Measurements from ENCODE around the gene RASGRP1.

Gene RASGRP1

DNA sequence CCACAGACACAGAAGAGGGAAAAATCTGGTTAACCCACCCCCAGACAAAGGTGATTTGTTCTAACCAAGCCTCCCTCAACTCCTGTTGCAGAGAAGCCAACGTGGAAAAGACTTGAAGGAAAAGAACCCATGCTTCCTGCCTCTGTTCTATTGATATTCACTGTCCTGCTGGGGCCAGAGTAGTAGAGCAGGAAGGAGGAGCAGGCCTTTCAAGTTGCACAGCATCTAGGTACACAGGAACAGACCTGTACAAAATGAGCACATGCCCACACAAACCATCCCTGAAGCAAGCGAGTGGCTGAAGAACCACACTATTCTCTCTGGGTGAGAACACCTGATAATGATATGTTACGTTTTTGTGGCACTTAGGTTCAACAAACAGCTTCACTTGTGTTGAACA is 29.9 kb downstream of the RASGRP1 start:
- no peak for DNase-seq

DNA sequence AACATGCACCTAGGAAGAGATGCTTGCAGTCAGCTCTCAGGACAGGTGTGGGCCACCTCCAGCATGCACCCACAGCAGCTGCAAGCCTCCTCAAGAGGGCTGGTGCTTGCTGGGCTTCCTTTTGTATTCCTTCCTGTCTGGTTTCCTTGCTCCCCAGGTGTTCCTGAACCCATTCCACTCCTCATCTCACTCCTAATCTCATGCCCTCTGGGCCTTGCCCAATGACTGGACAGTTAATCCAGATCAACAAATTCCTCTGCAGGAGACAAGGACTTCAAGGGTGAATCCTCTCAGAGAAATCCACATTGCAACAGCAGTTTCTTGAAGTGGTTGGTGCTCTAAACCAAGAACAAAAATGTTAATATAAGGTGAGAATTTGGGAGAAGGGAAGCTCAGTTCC is 30.7 kb downstream of the RASGRP1 start:
- no peak for DNase-seq

DNA sequence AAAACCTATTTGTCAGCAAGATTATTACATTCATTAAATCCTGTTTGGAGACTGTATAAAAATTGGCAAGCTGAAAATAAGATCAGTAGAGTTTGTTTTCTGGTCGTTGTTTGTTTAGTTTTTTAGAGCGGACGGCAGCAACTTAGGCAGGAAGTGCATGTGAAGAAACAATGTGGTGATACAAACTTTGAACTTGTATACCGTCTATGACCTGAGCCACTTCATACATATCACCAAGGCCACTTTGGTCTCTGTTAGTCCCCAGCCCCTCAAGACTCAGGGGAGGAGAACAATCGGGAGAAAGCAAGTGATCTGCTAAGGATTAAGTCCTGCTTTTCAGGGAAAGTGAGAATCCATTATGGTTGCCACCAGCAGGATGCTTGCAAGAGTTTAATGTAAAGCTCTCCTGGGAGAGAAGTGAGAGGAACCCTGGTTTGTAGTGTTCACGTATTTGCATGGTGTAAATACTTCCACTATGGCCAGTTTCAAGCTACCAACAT is 31.1 kb downstream of the RASGRP1 start:
- no peak for DNase-seq

DNA sequence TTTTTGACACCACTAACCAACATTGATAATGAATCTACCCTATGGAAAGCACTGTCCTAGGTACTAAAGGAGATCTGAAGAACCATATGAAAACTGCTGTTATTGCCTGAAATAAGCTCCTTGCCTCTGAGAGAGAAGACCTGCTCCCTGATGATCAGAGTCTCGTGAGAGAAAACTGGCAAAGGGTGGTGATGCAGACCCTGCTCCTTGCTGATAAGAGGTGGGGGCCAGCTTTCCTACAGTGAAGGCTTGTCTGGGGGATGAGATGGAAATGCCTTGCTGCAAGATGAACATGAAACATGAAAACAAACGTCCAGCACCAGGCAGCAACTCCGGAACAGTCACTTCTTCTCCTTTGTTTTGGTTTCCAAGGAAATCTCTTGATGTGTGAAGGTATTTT is 31.9 kb downstream of the RASGRP1 start:
- no peak for DNase-seq

DNA sequence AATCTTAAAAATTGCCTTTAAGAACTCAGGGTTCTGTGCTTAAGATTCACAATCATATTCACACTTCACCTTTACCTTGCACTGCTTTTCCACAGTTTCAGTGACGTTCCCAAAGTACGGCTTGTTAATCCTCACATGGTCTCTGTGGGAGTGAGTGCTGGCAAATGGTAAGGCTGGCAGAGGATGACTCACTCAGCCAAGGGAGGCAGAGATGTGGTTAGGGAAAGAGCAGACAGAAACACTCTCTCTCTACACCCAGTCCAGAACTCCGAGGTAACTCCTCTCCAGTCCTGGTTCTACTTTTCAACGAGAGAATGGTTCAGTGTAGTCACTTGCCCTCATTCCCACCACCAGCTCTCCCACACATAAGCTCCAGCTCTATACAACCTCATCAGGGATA is 33.1 kb downstream of the RASGRP1 start:
- DNase-seq: no peak

DNA sequence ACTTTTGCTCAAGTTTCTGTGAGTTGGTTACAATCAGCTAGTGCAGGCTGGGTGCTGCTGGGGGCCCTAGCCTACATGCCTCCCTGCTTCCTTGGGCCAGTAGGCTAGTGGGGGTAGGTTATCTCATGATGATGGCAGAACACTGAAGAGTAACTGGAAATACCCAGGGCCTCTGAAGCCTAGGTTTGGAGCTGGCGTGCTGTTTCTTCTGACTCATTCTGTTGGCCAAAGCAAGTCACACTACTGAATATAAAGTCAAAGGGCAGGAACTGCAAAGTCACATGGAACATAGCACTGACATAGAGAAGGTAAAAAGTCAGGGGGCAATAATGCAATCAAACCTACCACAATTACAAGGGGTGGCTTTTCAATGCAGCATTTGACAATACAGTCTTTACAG is 34.5 kb downstream of the RASGRP1 start:
- no peak for DNase-seq

DNA sequence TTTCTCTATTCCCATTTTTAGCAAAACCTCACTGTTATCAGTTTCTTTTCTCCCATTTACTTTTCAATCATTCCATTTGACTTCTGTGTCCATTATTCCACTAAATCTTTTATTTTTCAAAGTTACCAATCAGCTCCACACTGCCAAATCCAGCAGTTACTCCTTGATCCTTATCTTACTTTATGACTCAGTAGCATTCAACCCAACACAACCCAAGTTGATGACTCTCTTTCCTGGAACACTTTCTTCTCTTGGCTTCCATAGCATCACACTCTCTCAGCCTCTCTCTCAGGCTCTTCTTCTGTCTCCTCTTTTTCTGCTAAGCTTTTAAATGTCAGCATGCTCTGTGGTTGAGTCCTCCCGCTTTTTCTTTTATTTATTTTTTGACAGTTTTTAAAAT is 36.3 kb downstream of the RASGRP1 start:
- no peak for DNase-seq

DNA sequence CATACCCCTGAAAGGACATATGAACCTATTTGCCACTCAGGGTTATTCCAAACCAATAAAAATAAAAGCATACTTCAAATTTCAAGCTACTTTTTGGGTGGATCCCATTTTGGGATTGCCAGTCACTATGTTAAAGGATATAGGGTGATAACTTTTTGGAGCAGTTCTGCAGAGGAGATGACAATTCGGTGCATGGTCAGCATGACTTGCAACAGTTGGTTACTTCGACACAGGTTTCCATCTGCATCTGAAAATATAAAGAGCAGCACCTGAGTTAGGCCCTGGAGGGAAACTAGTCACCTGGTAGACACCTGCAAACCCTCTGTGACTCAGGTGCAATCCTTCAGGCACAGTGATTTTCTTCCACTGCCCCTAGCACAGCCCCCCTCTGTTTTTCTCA is 38.5 kb downstream of the RASGRP1 start:
- no peak for DNase-seq

DNA sequence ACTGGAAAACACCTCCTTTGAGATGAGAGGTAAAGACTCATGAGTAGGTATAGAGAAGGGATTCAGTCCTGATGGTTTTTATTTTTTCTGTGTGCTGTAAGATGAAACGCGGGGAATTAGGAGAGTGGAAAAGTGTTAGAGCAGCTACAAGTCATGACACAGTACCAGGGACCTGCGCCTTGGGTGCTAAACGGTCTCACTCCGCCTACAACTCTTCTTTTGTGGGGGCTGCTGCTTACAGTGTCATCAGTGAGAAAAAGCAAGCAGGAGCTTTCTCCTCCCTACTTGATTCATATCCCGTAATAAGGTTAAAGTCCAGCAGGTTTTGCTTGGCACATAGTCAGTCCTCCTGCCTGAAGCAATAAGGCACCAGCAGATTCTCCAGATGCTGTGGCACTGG is 39.1 kb downstream of the RASGRP1 start:
- DNase-seq: no peak

DNA sequence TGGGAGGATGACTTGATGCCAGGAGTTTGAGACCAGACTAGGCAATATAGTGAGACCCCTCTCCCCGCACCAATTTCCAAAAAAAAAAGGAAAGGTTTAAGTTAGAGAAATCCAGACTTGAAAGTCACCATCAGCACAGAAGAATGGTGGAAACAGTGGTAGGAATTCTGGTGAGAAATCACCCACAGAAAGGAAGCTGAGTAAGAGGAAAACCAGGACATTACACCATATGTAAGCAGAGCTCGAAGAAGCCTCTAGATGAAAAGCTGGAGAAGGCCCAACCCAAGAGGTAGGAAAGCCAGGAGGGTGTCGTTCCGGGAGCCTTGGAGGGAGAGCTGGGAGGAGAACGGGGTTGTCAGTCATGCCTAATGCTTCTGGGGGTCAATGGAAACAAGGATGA is 40.5 kb downstream of the RASGRP1 start:
- DNase-seq: no peak

DNA sequence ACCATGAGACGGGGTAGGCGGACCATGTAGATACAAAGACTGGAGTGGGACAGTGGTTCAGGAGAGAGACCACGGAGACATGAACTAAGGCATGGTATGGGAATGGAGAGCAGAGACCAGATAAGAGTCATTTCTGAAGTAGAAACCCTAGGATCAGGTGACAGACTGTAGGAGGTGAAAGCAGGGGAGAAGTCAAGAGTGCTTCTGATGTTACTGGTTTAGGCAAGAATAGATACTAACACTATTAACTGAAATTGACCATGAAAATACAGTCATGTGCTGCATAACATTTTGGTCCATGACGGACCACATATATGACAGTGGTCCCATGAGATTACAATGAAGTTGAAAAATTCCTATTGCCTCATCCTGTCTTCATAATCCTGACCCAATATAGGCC is 41.7 kb downstream of the RASGRP1 start:
- no peak for DNase-seq

DNA sequence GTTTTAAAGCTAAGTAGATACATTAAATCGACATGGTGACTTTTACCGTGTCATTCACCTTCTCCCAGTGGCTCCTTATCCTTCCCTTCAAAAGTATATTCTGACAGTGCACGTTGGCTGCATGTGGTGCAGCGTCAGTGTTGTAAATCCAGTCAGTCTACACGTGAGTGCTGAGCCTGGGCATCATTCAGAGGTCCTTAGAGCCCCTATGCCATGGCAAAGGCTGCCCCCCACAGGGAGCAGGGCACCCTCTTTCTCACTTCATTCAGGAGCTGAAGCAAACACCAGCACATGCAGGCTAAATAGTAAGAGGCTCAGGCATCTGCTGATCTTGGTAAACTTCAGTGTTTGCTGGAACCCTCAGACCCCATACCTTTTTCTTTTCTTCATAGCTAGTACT is 43.3 kb downstream of the RASGRP1 start:
- peak; percentile 33 for DNase-seq

DNA sequence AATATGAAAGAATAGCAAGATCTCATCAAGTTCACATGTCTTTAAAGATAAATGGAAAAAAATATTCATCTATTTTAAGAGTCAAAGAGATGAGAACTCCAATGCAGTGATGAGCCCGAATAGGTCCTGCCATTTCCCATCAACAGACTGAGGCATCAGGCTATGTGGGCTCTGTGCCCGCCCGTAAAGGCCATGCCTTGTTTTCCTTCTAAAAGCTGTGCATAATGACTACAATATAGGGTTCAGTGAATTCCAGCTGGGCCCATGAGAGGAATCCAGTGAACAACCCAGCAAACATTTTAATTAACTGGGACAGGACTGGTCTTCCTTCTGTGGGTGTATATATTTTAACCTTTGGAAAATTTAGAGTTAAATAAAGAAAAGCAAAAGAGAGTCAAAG is 44.6 kb downstream of the RASGRP1 start:
- DNase-seq: peak; percentile 62

DNA sequence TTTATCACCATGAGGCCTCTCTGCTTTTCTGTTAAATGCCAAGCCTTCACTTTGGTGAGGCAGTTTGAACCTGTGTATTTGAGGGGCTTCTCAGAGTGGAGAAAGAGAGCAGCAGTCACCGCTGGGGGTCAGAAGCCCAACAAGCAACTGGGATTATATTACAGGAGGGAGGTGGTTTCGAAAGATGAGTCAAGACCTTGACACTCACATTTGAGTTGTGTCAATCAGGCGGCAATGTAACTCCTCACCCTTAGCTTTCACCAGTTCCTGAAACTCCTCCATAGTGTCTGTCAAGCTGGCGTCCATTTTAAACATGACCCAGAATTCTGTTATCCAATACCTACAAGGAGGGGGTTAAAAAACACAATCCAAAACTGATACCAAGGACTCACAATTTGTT is 46.5 kb downstream of the RASGRP1 start:
- no peak for DNase-seq

DNA sequence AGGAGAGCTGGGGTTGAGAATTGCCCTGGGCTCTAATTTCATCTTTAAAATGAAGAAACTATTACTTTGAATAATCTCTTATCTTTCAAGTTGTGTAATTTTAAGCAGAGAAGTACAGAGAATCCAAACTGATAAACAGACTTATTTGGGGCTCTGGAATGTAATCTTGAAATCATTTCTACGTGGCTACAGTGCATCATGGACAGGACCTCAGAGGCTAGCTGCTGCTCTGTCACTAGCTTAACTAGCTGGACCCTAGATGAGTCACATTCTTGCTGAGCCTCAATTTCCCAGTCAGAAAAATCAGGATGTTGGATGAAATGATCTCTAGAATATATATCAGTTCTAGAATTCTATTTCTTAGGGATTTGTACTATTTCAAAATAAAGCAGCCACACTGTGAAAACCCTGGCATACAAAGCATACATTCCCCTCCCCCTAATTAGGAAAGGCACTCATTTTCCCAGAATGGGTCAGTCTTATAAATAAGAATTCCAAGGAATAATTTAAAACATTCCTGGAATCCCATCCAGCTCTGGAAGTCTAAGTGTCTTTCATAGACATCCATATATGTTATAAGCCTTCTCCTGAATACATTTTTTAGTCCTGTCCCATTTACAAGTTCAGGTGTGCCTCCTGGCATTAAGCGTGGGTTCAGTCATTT is 47.2 kb downstream of the RASGRP1 start:
- no peak for DNase-seq

DNA sequence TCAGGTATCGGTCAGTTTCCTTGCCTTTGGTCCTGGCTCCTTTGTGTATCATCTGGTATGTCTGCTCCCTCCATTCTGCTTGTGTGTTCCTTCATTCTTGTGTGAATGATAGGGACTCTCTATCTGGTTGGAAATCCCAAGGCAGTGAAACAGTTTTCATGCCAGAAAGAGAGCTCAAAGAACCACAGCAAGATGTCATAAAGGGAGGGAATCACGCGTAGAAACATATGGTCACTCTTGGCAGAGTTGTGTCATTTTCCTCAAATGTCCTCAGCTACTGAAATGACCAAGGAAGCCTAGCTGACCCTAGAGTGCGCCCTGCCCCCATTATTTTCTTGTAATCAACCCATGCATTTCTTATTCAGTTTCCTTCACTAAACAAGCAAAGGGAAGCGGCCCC is 48.0 kb downstream of the RASGRP1 start:
- DNase-seq: no peak

DNA sequence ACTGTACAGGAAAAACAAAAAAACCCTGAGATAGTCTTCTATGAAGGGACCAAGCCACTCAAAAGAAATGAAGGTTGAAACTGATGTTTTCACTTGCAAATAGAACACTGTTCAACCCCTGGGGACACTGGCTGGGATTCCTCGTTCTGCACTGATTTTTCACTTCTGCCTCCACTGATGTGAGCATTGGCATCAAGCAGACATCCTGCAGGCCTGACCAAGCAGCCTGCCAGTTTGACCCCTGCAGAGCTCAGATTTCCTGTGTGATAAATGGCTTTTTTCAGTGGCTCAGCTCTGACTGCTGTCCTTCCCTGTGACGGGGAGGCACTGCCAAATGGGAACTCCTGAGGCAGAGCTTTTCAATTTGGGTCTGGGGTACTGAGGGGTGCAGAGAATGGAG is 50.0 kb downstream of the RASGRP1 start:
- DNase-seq: peak; percentile 40

DNA sequence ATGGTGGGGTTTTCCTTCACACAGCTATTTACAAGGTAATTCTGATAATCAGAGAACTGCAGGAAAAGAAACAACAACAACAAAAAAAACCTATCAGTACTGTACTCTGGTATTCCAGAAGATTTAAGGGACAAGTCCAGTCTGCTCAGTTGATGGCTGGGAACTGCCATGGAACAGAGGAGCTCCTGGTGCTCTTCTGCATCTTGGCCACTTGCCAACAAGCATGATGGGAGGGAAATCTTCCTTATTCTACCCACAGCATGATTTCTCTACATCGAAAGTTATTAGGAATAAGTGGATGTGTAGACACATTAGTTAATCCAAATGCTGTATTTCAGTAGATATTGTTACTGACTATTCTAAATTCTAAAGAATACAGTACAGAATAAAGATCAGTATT is 51.7 kb downstream of the RASGRP1 start:
- DNase-seq: no peak

DNA sequence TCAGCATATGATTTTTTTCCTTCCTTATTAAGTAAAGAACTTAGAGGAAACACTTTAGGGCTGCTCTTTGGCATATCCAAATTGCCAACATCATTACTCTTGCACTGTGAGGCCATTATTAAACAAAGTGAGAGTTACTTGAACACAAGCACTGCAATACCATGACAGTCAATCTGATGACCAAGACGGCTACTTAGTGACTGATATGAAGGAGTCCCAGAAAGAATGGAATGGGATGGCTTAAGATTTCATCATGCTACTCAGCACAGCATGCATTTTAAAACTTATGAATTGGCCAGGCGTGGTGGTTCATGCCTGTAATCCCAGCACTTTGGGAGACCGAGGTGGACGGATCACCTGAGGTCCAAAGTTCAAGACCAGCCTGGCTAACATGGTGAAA is 55.5 kb downstream of the RASGRP1 start:
- DNase-seq: no peak

DNA sequence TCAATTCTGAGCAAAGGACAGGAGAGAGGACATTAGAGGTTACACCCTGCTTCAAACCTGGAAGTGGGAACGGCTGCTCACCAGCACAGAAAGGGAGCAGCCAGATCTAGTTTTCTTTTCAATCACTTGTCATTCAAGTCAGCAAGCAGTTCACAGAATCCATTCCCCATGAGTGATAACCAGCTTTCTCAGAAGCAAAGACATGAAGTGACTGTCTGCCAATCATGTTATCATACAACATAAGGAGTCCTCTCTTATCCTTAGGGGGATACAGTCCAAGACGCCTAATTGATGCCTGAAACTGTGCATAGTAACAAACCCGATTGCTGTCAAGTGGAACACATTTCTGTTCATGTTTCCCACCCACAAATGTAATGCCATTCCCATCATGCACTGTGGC is 56.0 kb downstream of the RASGRP1 start:
- no peak for DNase-seq

DNA sequence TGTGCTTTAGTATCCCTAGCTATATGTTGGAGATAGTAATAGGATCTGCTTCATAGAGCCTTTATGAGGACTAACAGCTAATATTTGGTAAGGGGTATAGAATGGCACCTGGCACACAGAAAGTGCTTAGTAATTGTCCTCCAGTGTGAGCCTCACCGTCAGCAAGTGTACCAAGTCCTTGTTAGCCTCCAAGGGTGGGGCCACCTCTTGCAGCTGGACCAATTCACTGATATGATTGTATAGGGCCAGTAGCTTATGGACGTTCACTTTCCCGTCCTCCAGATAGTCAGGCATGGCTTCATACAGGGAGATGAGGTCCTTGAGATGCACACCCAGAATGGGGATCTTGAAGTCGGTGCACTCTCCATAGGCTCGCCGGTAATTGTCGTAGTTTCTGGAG is 57.0 kb downstream of the RASGRP1 start:
- DNase-seq: no peak

DNA sequence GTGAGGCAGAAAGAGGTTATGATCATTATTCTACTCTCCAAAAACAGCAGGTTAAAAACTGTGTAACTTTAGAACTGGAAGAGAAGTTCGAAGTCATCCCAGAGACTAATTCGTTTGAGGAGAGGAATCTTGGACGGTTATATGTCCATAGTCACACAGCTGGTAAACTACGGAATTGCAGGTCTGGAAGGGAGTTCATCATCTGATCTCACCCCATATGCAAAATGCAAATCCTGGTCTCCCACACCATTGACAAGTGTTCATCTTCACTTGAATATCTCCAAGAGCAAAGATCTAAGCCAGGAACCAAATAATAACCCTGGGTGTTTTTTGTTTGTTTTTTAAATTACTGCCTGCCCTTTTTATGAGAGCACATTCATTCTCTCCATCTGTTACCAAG is 57.6 kb downstream of the RASGRP1 start:
- DNase-seq: no peak

DNA sequence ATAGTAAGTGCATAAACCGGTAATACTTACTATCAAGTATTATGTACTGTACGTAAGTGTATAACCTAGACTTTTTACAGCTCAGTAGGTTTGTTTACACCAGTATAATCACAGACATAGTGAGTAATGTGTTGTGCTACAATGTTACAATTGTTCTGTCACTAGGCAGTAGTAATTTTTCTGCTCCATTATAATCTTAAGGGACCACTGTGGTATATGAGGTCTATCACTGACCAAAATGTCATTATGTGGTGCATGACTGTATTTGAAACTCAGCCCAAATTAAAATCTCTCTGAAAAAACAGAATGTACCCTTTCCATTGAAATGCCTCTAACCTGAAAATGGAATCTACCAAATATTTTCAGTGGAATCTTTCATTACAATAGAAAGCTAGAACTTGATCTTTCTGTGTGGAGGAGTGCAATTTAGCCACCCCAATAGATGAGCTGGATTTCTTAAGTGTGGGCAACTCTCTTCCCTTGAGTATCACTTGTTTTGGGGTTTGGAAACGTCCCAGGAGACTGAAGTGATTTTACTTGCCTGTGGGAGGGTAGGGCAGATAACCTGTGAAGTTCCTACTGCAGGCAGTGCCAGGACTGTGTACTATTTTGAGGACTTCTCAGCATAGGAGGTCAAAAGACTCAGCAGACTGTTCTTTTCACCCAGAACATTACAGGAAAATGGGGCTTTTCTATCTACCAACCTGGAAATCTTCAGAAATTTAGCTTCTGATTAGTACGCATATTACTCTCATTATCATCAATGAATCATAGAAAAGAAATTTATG is 59.7 kb downstream of the RASGRP1 start:
- no peak for DNase-seq

DNA sequence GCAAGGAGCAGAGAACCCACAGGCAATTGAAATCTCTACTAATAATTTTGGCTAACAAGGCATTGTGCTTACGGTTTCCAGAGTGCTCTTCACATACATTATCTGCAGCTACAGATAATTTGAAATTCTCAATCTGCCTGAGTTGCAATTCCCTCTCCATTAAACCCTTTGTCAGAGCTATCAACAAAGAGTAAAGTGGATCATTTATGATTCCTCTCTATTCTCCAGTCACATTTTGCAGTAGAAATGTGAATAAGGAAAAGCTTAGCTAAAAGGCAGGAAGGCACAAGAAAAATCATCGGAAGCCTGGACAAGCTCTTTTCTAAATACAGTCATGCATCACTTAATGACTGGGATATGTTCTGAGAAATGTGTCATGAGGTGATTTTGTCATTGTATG is 61.1 kb downstream of the RASGRP1 start:
- no peak for DNase-seq

DNA sequence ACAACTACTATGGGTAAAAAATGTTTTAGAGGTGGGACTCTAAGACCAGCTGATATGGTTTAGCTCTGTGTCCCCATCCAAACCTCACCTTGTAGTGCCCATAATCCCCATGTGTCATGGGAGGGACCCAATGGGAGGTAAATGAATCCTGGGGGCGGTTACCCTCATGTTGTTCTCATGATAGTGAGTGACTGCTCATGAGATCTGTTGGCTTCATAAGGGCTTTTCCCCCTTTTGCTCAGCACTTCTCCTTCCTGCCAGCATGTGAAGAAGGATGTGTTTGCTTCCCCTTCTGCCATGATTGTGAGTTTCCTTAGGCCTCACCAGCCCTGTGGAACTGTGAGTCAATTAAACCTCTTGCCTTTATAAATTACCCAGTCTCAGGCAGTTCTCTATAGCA is 65.0 kb downstream of the RASGRP1 start:
- DNase-seq: no peak
